HG02678 (cell line): ENCODE results near the gene EBI3.
A peak's percentile ranks its signal among the peaks of the same experiment; 100 is the strongest.
"Not testable (repeated sequence)": the region's sequence is repeated elsewhere in the genome, so short reads cannot be mapped to it uniquely, and the experiment has no call there.

Source experiments
- ATAC-seq: cut with Tn5 transposase; IDR thresholded peaks from one replicate; pipeline ENCODE4 v1.9.1; 2021; ENCODE audit warnings: mild to moderate bottlenecking, moderate library complexity; ENCODE audit not compliant: unreplicated experiment

Gene EBI3

GRCh38 chr19:4233282-4233853 lies 4.0 kb downstream of the EBI3 start:
- no peak for ATAC-seq

- no peak for ATAC-seq
These were observed 5.0 kb downstream of the EBI3 start for GRCh38 chr19:4234142-4234861.

- ATAC-seq, result no peak
These were observed 5.5 kb downstream of the EBI3 start for GRCh38 chr19:4234862-4235201.

GRCh38 chr19:4237510-4237909 lies 8.2 kb downstream of the EBI3 start:
- not testable (repeated sequence) for ATAC-seq

- ATAC-seq, result no peak
These were observed 9.5 kb downstream of the EBI3 start for GRCh38 chr19:4238831-4239230.

- no peak for ATAC-seq
These were observed 12.6 kb downstream of the EBI3 start for GRCh38 chr19:4241824-4242430.

- ATAC-seq, result not testable (repeated sequence)
These were observed 16.6 kb downstream of the EBI3 start for GRCh38 chr19:4245938-4246337.

GRCh38 chr19:4246767-4247593 lies 17.7 kb downstream of the EBI3 start, which contains the start of gene YJU2:
TSS of gene YJU2 (plus strand) at chr19:4247080. CDS start at chr19:4247147, 67 bp downstream.
- peak; percentile 82 for ATAC-seq

GRCh38 chr19:4256563-4256962 lies 27.2 kb downstream of the EBI3 start:
- no peak for ATAC-seq

GRCh38 chr19:4257025-4257424 lies 27.7 kb downstream of the EBI3 start:
- no peak for ATAC-seq

GRCh38 chr19:4258181-4258580 lies 28.9 kb downstream of the EBI3 start:
- ATAC-seq, result no peak

GRCh38 chr19:4260613-4261191 lies 31.4 kb downstream of the EBI3 start:
- ATAC-seq, result no peak

GRCh38 chr19:4264812-4265211 lies 35.5 kb downstream of the EBI3 start:
- ATAC-seq, result no peak

- no peak for ATAC-seq
These were observed 37.1 kb downstream of the EBI3 start for GRCh38 chr19:4266253-4267000.

- no peak for ATAC-seq
These were observed 38.0 kb downstream of the EBI3 start for GRCh38 chr19:4267101-4267900.

GRCh38 chr19:4267901-4268815 lies 38.8 kb downstream of the EBI3 start:
- ATAC-seq, result no peak

- ATAC-seq, result no peak
These were observed 39.6 kb downstream of the EBI3 start for GRCh38 chr19:4268816-4269430.

GRCh38 chr19:4272894-4273293 lies 43.6 kb downstream of the EBI3 start:
- no peak for ATAC-seq
